IMR-90 (cell line): ENCODE results near the gene PPARGC1A.

Source experiments
- CHD1 ChIP-seq: IDR thresholded peaks from 2 replicates; pipeline ENCODE4 v1.6.1; 2012; ENCODE audit warnings: low read depth, low read length, improper control_type of control experiment
- CTCF ChIP-seq: conservative IDR thresholded peaks from 2 replicates; pipeline ENCODE4 v1.5.1; 2012; ENCODE audit warnings: mild to moderate bottlenecking, low read depth, low read length, improper control_type of control experiment
- POLR2A ChIP-seq: IDR thresholded peaks from 2 replicates; pipeline ENCODE4 v1.6.1; 2012; ENCODE audit warnings: mild to moderate bottlenecking, low read depth, low read length
- RAD21 ChIP-seq: IDR thresholded peaks from 2 replicates; pipeline ENCODE4 v1.6.1; 2012; ENCODE audit warnings: low read length, improper control_type of control experiment
- TF ChIP-seq, protein P1 (sequence below): fragments of 150-350 bp; IDR thresholded peaks from 2 replicates; pipeline ENCODE4 v1.6.1; 2016; ENCODE audit warnings: low read depth, mild to moderate bottlenecking, low read length, moderate library complexity, borderline replicate concordance

DNA sequence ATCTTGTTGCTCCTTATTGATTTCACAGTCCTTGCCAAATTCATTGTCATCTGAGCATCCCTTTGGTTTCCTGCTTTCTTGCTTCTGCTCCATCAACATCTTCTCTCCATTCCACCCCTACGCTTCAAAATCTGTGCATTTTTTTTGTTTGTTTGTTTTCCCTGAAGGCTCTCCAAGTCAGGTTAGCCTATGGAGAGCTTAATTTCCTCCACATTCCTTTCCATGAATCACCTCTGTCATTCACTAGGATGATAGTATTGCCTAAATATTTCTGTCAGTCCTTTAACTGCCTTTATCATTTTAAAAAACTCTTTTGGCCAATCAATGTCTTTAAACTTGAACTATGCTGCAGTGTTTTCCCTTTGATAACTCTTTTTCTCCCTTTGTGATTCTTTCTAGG is 67.7 kb downstream of the PPARGC1A start:
- TF ChIP-seq POLR2A (no peak), CHD1 (no peak), CTCF (no peak), RAD21 (no peak)
- TF ChIP-seq, protein P1, sequence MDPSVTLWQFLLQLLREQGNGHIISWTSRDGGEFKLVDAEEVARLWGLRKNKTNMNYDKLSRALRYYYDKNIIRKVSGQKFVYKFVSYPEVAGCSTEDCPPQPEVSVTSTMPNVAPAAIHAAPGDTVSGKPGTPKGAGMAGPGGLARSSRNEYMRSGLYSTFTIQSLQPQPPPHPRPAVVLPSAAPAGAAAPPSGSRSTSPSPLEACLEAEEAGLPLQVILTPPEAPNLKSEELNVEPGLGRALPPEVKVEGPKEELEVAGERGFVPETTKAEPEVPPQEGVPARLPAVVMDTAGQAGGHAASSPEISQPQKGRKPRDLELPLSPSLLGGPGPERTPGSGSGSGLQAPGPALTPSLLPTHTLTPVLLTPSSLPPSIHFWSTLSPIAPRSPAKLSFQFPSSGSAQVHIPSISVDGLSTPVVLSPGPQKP, result no peak
